ENCODE measurements around the gene TOB1. TPM values are rescaled to one million over a fixed set of nuclear protein-coding genes. Genes with fewer than 3 reads are reported as not detected.

The TOB1 gene
- total and polyA plus RNA-seq, 9 of the 15 experiments (the other 6 are each of a cell fraction or from before 2014, with no cell fraction given), result 4.8 to 63.7 (median 13.2) TPM

DNA sequence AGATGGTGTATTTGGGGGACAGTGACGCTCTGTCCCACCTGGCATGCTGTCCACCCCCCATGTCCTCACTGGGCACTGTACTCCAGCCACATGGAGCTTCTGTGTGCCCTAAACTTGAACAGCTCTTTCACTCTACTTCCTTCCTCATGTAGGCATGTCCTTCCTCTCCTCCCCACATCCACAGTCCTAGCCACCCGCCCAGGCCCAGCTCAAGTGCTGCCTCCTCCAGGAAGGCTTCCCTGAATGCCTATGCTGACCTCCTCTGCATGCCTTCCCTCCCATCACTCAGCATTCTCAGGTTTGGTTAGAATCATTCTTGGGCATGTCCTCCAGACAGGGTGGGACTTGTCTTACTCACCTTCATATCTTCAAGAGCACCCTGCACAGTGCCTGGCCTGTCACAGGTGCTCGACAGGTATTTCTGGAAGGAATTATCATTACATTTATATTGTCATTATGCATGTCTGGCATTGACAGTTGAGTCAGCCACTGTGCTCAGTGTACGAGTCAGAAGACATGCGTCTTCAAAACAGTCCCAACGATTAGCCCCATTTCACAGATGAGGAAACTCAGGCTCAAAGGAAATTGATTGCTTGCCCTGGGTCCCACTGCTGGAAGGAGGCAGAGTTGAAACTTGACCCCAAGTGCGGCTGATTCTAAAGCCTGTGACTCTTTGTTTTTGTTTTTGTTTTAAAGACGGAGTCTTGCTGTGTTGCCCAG is 42.1 kb upstream of the TOB1 start (continued):
- TF ChIP-seq ZBTB8A (IDR thresholded peaks at IDR 0.05; ENCODE audit: partially characterized antibody), result no peak
- no peak for TF ChIP-seq CBFB (CRISPR knock-in tag; IDR thresholded peaks at IDR 0.05)
- no peak for TF ChIP-seq JUNB (CRISPR knock-in tag; conservative IDR thresholded peaks at IDR 0.05)

DNA sequence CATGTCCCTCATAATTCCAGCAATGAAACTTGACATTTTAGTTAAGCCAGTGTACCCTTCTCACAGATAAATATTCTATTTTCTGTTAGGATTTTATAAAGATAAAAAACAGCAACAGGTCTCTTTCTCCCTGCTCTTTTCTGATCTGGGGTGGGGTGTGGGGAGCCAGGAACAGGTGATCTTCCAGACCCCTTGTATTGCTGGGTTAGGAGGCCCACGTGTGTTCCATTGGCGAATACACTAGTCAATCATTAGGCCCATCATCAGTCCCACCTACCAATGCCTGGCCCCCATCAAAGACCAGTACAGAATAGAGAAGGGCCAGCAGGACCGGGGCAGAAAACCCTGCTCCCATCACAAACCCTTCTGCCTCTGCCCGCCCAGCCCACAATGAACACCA is 40.3 kb upstream of the TOB1 start:
- Histone ChIP-seq H3K36me3 (ENCODE audit: control insufficient read depth, insufficient read depth, low read length) (no peaks in the 10 kb centered on the region), H3K27me3 (ENCODE audit: control insufficient read depth in 2 of 2, insufficient read depth in 2 of 2, low read length in 2 of 2) (no peaks in the 10 kb centered on the region), H3K9ac (ENCODE audit: insufficient read depth in 1 of 2, low read depth in 2 of 2, low read length in 2 of 2) (no peak overlapping the region; a peak in 1 of 4 replicates), H3K9me1 (ENCODE audit: control insufficient read depth, insufficient read depth, low read length) (no peaks in the 10 kb centered on the region), H3K9me3 (replicated peaks; ENCODE audit: control insufficient read depth, insufficient read depth, low read depth, low read length) (no peaks in the 10 kb centered on the region), H4K20me1 (replicated peaks; ENCODE audit: control insufficient read depth, insufficient read depth, low read length) (no peaks in the 10 kb centered on the region), H3K27ac (ENCODE audit: extremely low read depth, low read depth, low read length) (no peak overlapping the region), H3K4me3 (no peak overlapping the region), H3K4me2 (ENCODE audit: insufficient read depth, low read length) (no peak overlapping the region), H2AFZ (ENCODE audit: low read depth, low read length) (no peak overlapping the region), H3K4me1 (replicated peaks in 1 of 2; ENCODE audit: control insufficient read depth in 2 of 2, insufficient read depth in 2 of 2, low read length in 2 of 2) (peaks cover 12 to 27% of the 10 kb centered on the region in 2 experiments; a peak in 4 of 5 replicates), H3K79me2 (ENCODE audit: control insufficient read depth, insufficient read depth, low read length) (no peaks in the 10 kb centered on the region)
- no peak for ATAC-seq
- CTCF ChIA-PET (ENCODE audit: low intra/inter-chr PET ratio), result no interaction called here
- in situ Hi-C loops (cut with MboI), result no loop called here
- no peak for FAIRE-seq
- TF ChIP-seq POLR2AphosphoS2 (IDR thresholded peaks at IDR 0.05; ENCODE audit: low read length) (no peak), NFYB (IDR thresholded peaks at IDR 0.05; ENCODE audit: extremely low read depth, insufficient read length) (peak; percentile 33), CHD1 (IDR thresholded peaks at IDR 0.05; ENCODE audit: low read length) (no peak), PKNOX1 (IDR thresholded peaks at IDR 0.05) (peak; percentile 43; the same call in 1 of the 2 replicates), ATF1 (CRISPR knock-in tag; IDR thresholded peaks at IDR 0.05) (no peak), ATF1 (tag; IDR thresholded peaks at IDR 0.05) (no peak)
- no peak for DNase-seq (ENCODE audit: extremely low read depth in 1 of 4, low spot score in 3 of 4)
- intact Hi-C loops (cut with micrococcal nuclease), result no loop called here
- BruUV-seq (replicated peaks), result no TSS peak
- POLR2A ChIA-PET, result interaction anchor here (1.1 to 2.4 kb wide), 2 partner anchors 34 to 41 kb away, joined by 3 to 7 read pairs; partner anchors contain the start of gene TOB1
- WGBS (ENCODE audit: insufficient coverage, low coverage, missing lambda C conversion rate), result 72% methylated on average over 3 of the region's 4 CpGs

Data from K562 (cell line).